ENCODE results near the gene ERAL1. TPM values are rescaled to one million over a fixed set of nuclear protein-coding genes. Genes with fewer than 3 reads are reported as not detected.

Gene ERAL1
- total RNA-seq: 56.0 and 102 TPM in 2 replicates

DNA sequence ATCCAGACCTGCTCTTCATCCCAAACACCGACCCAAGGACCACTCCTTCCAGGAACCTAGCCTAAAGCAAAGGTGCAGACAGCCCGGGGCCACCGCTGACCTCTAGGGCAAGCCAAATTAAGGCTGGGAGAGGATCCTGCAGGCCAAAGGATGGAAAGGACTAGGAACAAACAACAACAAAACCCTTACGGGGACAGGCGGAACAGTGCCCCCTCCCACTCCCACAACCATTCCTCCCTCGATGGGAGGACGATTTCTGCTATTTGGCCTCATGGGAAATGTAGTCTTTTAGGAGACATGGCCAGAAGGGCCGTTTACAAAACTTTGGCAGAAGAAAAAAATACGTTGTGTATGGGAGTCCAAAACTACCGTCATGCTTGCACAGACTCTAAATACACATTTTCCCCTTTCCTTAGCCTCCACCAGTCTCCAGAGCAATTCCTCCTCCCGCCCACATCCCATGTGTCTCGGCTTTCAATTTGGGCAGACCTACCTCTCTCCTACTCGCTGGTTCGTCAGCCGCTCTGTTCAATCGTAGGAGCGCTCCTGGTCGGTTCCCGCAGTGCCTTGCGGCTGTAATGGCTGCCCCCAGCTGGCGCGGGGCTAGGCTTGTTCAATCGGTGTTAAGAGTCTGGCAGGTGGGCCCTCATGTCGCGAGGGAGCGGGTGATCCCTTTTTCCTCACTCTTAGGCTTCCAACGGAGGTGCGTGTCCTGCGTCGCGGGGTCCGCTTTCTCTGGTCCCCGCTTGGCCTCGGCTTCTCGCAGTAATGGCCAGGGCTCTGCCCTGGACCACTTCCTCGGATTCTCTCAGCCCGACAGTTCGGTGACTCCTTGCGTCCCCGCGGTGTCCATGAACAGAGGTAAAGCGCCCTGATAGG lies at the start of gene ERAL1:
Gene ERAL1 (plus strand): TSS at position 560 of the 879 bp plus-strand sequence. CDS start 19 bp downstream, at position 579.

GRCh38 chr17:28842282-28843012 lies 12.4 kb upstream of the ERAL1 start, which contains the start of gene FAM222B:
TSS of gene FAM222B (minus strand) at chr17:28842790. CDS start at chr17:28766667, 76,123 bp downstream.

DNA sequence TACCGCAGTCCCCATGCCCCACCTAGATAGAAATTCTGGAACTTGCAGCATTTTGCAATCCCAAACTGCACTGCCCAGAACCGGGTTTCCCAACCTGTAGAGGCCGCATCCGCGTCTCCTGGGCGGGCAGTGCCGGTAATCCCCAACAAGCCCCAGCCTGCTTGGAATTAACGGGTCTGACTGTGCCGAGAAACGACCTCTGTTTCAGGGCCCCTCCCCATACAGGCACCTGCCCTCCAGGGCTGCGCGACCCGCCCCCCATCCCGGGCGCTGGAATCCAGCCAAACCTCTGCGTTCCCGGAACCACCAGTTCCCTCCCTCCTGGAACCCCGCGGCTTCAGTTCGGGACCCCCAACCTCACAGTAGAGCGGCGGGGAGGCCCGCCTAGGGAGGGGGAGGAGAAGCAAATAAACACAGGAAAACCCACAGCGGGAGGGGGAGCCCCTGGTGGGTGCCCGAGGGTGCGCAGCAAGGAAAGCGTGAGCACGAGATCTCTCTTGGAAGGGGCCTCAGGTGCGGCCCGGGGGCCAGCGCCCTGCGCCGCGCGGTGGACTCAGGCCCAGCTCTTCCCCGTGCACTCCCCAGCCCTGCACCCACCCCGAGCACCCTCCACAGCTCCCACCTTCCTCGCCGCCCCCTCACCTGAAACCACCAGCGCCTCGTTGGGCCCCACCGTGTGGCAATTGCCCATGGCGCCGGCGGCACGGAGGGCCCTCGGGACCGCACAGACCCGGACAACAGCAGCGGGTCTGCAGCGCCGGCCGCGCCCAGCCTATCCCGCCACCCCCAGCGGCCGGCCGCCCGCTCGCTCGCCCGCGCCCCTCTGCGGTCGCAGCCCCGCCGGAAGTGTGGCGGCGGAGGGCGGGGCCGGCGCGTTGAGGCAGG lies 42.3 kb downstream of the ERAL1 start, which contains the start of gene FLOT2:
Gene FLOT2 (minus strand): TSS at position 850 of the 885 bp plus-strand sequence. CDS start 159 bp downstream, at position 691.

DNA sequence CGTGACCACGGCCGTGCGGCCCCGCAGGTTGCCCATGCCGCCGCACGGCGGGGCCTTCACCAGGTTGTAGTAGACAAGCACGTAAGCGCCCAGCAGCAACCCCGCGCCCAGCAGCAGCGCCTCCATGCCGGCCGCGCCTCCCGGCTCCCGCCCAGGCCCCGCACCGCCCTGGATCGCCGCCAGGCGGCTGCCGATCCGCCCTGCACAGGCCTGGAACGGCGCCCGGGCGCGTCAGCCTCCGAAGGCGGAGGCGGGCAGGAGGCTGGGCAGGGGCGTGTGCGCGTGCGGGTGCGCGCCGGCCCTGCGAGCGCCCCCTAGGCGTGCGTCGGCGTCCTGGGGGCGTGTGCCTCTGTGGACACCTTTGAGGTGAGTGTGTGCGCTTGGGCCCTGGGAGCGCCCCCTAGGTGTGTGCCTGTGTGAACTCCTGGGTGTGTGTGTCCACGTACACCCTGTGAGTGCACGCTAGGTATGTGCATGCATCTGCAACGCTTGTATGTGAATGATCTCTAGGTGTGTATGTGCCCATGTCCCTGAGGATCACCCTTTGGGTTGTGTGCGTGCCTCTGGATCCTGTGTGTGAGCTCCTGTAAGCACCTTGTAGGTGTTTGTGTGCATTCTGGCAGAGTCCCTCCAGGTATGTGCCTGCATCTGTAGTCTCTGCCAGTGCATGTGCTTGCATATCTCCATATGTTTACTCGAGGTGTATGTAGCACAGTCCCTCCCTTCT lies 48.2 kb downstream of the ERAL1 start, which contains the start of gene DHRS13:
Gene DHRS13 (minus strand): TSS at position 261 of the 727 bp plus-strand sequence. CDS start 135 bp downstream, at position 126.

Other genes starting within 250 kb of the ERAL1 start
- gene RSKR, start 240.8 kb upstream of the ERAL1 start, total RNA-seq: 0.35 and 0.58 TPM in 2 replicates
- gene BLTP2, start 209.9 kb upstream of the ERAL1 start, total RNA-seq: 88.2 and 114 TPM in 2 replicates
- gene SDF2, start 193.1 kb upstream of the ERAL1 start, total RNA-seq: 49.6 and 55.3 TPM in 2 replicates
- 19.6 and 24.1 TPM in 2 replicates for gene SUPT6H, start 192.8 kb upstream of the ERAL1 start, total RNA-seq
- 0.18 and 2.3 TPM in 2 replicates for gene PROCA1, start 143.1 kb upstream of the ERAL1 start, total RNA-seq
- 403 and 461 TPM in 2 replicates for gene RAB34, start 137.1 kb upstream of the ERAL1 start, total RNA-seq
- gene RPL23A, start 135.0 kb upstream of the ERAL1 start, total RNA-seq: 511 and 592 TPM in 2 replicates
- 10.4 and 10.8 TPM in 2 replicates for gene TLCD1, start 128.8 kb upstream of the ERAL1 start, total RNA-seq
- gene NEK8, start 126.2 kb upstream of the ERAL1 start, total RNA-seq: 2.1 and 34.3 TPM in 2 replicates
- 28.2 and 38.3 TPM in 2 replicates for gene TRAF4, start 111.0 kb upstream of the ERAL1 start, total RNA-seq
- 4.8 and 6.6 TPM in 2 replicates for gene FAM222B, start 12.2 kb upstream of the ERAL1 start, total RNA-seq
- gene FLOT2, start 42.7 kb downstream of the ERAL1 start, total RNA-seq: 60.4 and 66.9 TPM in 2 replicates
- gene DHRS13, start 48.1 kb downstream of the ERAL1 start, total RNA-seq: 2.6 and 3.7 TPM in 2 replicates
- gene PHF12, start 96.5 kb downstream of the ERAL1 start, total RNA-seq: 14.0 and 17.0 TPM in 2 replicates
- gene SEZ6, start 151.0 kb downstream of the ERAL1 start, total RNA-seq: 1.2 TPM in 1 of 2 replicates, not detected in the other
- not detected in 2 replicates for gene PIPOX, start 188.1 kb downstream of the ERAL1 start, total RNA-seq